K562 (cell line): ENCODE measurements around the gene VEZF1. TPM values are rescaled to one million over a fixed set of nuclear protein-coding genes. Genes with fewer than 3 reads are reported as not detected.
A peak's percentile ranks its signal among the peaks of the same experiment; 100 is the strongest.

Source experiments
- ATAC-seq: fragments of 200-7000 bp; cut with Tn5 transposase; 3 replicates; pipeline ENCODE4 v1.9.1; 2020; ENCODE audit warnings: moderate library complexity
- BruUV-seq: library from RNA; stranded (reverse); fragments of 400-500 nt; replicated peaks from 2 replicates; lab custom pipeline; 2021; lab: Mats Ljungman, UMichigan
- CTCF ChIA-PET: fragments of 300-600 bp; formaldehyde crosslinking; extraction: SDS; loops from one replicate; lab custom pipeline; 2021; ENCODE audit warnings: low intra/inter-chr PET ratio; lab: Yijun Ruan, JAX
- POLR2A ChIA-PET: fragments of 300-600, 350-650 bp; sonication (Branson Sonifier 250); formaldehyde crosslinking; extraction: SDS; loops from one replicate; lab custom pipeline; 2021; ENCODE audit warnings: antibody characterized with exemption, inconsistent platforms; lab: Yijun Ruan, JAX
- DNase-seq, 4 experiments: peaks; one replicate each; pipeline versions ENCODE4 v3.0.0 to v3.0.0-alpha.2; 2011 to 2018; ENCODE audit warnings: low spot score in 3 of 4, mixed read lengths in 3 of 4; ENCODE audit errors: extremely low read depth in 1 of 4
- FAIRE-seq: peaks from 2 replicates; lab custom pipeline; 2011; peaks lifted over from hg19 to GRCh38; lab: Jason Lieb, UNC
- H2AFZ ChIP-seq: 2 replicates; pipeline ENCODE4 v1.6.0; 2011; ENCODE audit warnings: low read depth, low read length, control low read depth, inconsistent platforms
- H3K27ac ChIP-seq: fragments of 200-600 bp; 3 replicates; pipeline ENCODE4 v1.8.0; 2011; ENCODE audit warnings: low read depth, mild to moderate bottlenecking, control low read depth, inconsistent platforms, low read length, moderate library complexity, mixed read lengths; ENCODE audit errors: extremely low read depth
- H3K27me3 ChIP-seq, 2 experiments: fragments of 300-600 bp in 1 of 2; 2 replicates in 1 of 2; 3 replicates in 1 of 2; pipeline versions ENCODE4 v1.6.0 to v1.8.0; 2011; ENCODE audit warnings: inconsistent platforms in 2 of 2, low read length in 2 of 2, mild to moderate bottlenecking in 1 of 2, mixed read lengths in 1 of 2, moderate library complexity in 1 of 2; ENCODE audit not compliant: control insufficient read depth in 2 of 2, insufficient read depth in 2 of 2
- H3K36me3 ChIP-seq: fragments of 300-600 bp; 3 replicates; pipeline ENCODE4 v1.8.0; 2011; ENCODE audit warnings: mild to moderate bottlenecking, low read length, inconsistent platforms; ENCODE audit not compliant: control insufficient read depth, insufficient read depth
- H3K4me1 ChIP-seq, 2 experiments: fragments of 200-600 bp in 1 of 2; replicated peaks in 1 of 2; 2 replicates in 1 of 2; 3 replicates in 1 of 2; pipeline versions ENCODE4 v1.5.1 to v1.8.0; 2011; ENCODE audit warnings: inconsistent platforms in 2 of 2, low read length in 2 of 2, mild to moderate bottlenecking in 1 of 2, mixed read lengths in 1 of 2, moderate library complexity in 1 of 2; ENCODE audit not compliant: control insufficient read depth in 2 of 2, insufficient read depth in 2 of 2
- H3K4me2 ChIP-seq: 2 replicates; pipeline ENCODE4 v1.6.1; 2011; ENCODE audit warnings: low read length, control low read depth, inconsistent platforms, mixed read lengths; ENCODE audit not compliant: insufficient read depth
- H3K4me3 ChIP-seq: fragments of 200-600 bp; sonication (generic), shearing (Covaris generic); 2 replicates; pipeline ENCODE4 v1.5.1; 2016; ENCODE audit warnings: control low read depth, inconsistent platforms
- H3K79me2 ChIP-seq: fragments of 200-600 bp; 3 replicates; pipeline ENCODE4 v1.8.0; 2011; ENCODE audit warnings: low read length, inconsistent platforms; ENCODE audit not compliant: control insufficient read depth, insufficient read depth
- H3K9ac ChIP-seq, 2 experiments: 2 replicates each; pipeline versions ENCODE4 v1.6.0 to v1.6.1; 2011; ENCODE audit warnings: low read depth in 2 of 2, low read length in 2 of 2, control low read depth in 1 of 2, inconsistent platforms in 1 of 2, mild to moderate bottlenecking in 1 of 2, mixed read lengths in 1 of 2; ENCODE audit not compliant: insufficient read depth in 1 of 2
- H3K9me1 ChIP-seq: one replicate; pipeline ENCODE4 v1.6.0; 2011; ENCODE audit warnings: inconsistent platforms, mild to moderate bottlenecking, low read length, moderate library complexity; ENCODE audit not compliant: control insufficient read depth, insufficient read depth
- H3K9me3 ChIP-seq: replicated peaks from 2 replicates; pipeline ENCODE4 v1.5.1; 2011; ENCODE audit warnings: low read depth, low read length, inconsistent platforms; ENCODE audit not compliant: control insufficient read depth, insufficient read depth
- H4K20me1 ChIP-seq: replicated peaks from 2 replicates; pipeline ENCODE4 v1.6.1; 2011; ENCODE audit warnings: low read length, inconsistent platforms, mixed read lengths; ENCODE audit not compliant: control insufficient read depth, insufficient read depth
- CBX2 ChIP-seq: fragments of 200-600 bp; sonication (generic); IDR thresholded peaks from one replicate; pipeline ENCODE4 v1.6.1; 2012; ENCODE audit warnings: mild to moderate bottlenecking, low read length, inconsistent platforms; ENCODE audit not compliant: insufficient read depth, poor library complexity, severe bottlenecking
- CREM ChIP-seq: IDR thresholded peaks from 2 replicates; pipeline ENCODE4 v1.6.1; 2014; ENCODE audit warnings: antibody characterized with exemption, low read depth
- PCBP1 ChIP-seq: fragments of 200-400 bp; formaldehyde crosslinking; IDR thresholded peaks from 2 replicates; pipeline ENCODE4 v1.6.1; 2018; ENCODE audit warnings: mild to moderate bottlenecking, low read depth, low read length; ENCODE audit not compliant: poor library complexity, severe bottlenecking
- WGBS: fragments of 100-300 bp; shearing (Covaris generic); methylation state at CpG from one replicate; pipeline ENCODE4 v1.1.6; 2016; ENCODE audit warnings: low coverage, mixed read lengths; ENCODE audit not compliant: insufficient coverage; ENCODE audit errors: missing lambda C conversion rate; 5-methylcytosine and 5-hydroxymethylcytosine counted together
- in situ Hi-C: fragments of 300-500 bp; cut with MboI; formaldehyde crosslinking; loops from 4 replicates; pipeline ENCODE4 v1.15.0; 2018; ENCODE audit warnings: inconsistent platforms, mixed read lengths
- intact Hi-C: fragments of 100-400 bp; cut with micrococcal nuclease; formaldehyde crosslinking; loops from 2 replicates; pipeline ENCODE4 v1.14.2; 2022
- polyA plus RNA-seq, 8 experiments: library from polyadenylated mRNA; depleted of rRNA in 4 of 8; stranded (reverse) in 5 of 8; unstranded in 3 of 8; fragments of >200 nt; fragmentation: Nextera tagmentation in 2 of 8; fragmentation: Illumina TruSeq in 1 of 8; extraction: Ambion mirVana in 2 of 8; extraction: Trizol in 1 of 8; gene quantifications; 2 replicates each; pipeline versions ENCODE4 v1.2.1 to v1.2.3, GENCODE V29; 2011 to 2014; ENCODE audit warnings: inconsistent platforms in 1 of 8, missing spikeins in 1 of 8
- total RNA-seq, 7 experiments: library from RNA; depleted of rRNA in 6 of 7; stranded (reverse); fragments of >200 nt in 6 of 7; fragmentation: Illumina TruSeq in 2 of 7; extraction: Trizol in 2 of 7; gene quantifications; 2 replicates each; pipeline versions ENCODE4 v1.2.1 to v1.2.3, GENCODE V29; 2011 to 2021; ENCODE audit warnings: low replicate concordance in 1 of 7
- TF ChIP-seq, protein P1 (sequence below): fragments of 250-450 bp; sonication (Bioruptor Pico); IDR thresholded peaks from 2 replicates; pipeline ENCODE4 v1.8.0; 2022; ENCODE audit warnings: inconsistent platforms, mild to moderate bottlenecking, moderate library complexity, borderline replicate concordance

Gene VEZF1
- total and polyA plus RNA-seq, 9 of the 15 experiments (the other 6 are each of a cell fraction or from before 2014, with no cell fraction given), result 9.5 to 33.4 (median 22.1) TPM

GRCh38 chr17:57940653-57941329 is 47.3 kb downstream of the VEZF1 start:
- 17% methylated on average over 5 of the region's 5 CpGs for WGBS
- POLR2A ChIA-PET, result interaction anchor here (0.6 to 2.0 kb wide), 4 partner anchors 9 to 35 kb away, joined by 3 to 16 read pairs (median 3); partner anchors contain the start of gene CUEDC1
- FAIRE-seq (no peak), ATAC-seq (no peak), DNase-seq (no peak)
- Histone ChIP-seq H3K9ac (no peak overlapping the region), H3K27ac (no peak overlapping the region), H3K4me2 (no peak overlapping the region), H3K4me1 (peaks cover 0 to 4% of the 10 kb centered on the region in 2 experiments; a peak in 2 of 5 replicates), H3K36me3 (no peaks in the 10 kb centered on the region), H4K20me1 (peaks cover 3% of the 10 kb centered on the region; the same call in 1 of the 2 replicates), H3K9me1 (peaks cover 2% of the 10 kb centered on the region), H3K4me3 (no peak overlapping the region), H3K9me3 (no peaks in the 10 kb centered on the region), H2AFZ (no peak overlapping the region), H3K79me2 (no peaks in the 10 kb centered on the region), H3K27me3 (peaks cover 11 to 23% of the 10 kb centered on the region in 2 experiments)
- in situ Hi-C loops (no loop called here), intact Hi-C loops (no loop called here)
- CTCF ChIA-PET, result no interaction called here
- BruUV-seq, result no TSS peak
- TF ChIP-seq CBX2 (peak; percentile 16), PCBP1 (no peak), CREM (no peak)
- TF ChIP-seq, protein P1, sequence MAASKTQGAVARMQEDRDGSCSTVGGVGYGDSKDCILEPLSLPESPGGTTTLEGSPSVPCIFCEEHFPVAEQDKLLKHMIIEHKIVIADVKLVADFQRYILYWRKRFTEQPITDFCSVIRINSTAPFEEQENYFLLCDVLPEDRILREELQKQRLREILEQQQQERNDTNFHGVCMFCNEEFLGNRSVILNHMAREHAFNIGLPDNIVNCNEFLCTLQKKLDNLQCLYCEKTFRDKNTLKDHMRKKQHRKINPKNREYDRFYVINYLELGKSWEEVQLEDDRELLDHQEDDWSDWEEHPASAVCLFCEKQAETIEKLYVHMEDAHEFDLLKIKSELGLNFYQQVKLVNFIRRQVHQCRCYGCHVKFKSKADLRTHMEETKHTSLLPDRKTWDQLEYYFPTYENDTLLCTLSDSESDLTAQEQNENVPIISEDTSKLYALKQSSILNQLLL (CRISPR knock-in tag), result no peak
